T-helper 1 cell treated with Interleukin-12 subunit alpha and Interleukin-12 subunit beta and Interleukin-4 antibody, amounts not matched to agents 30 ng/mL and 1 ng/mL, for 36 hours (primary cell): ENCODE measurements around the gene MAGEF1. TPM values are rescaled to one million over a fixed set of nuclear protein-coding genes. Genes with fewer than 3 reads are reported as not detected.

Experiments
- intact Hi-C: fragments of 100-400 bp; cut with micrococcal nuclease; formaldehyde crosslinking; loops from one replicate; pipeline ENCODE4 v1.15.1; 2024
- total RNA-seq: library from RNA; stranded (reverse); gene quantifications from 2 replicates; pipeline ENCODE4 v1.2.3, GENCODE V29; 2022

MAGEF1 gene
- total RNA-seq, 1 donor from 2014 or later: 9.0 TPM

DNA sequence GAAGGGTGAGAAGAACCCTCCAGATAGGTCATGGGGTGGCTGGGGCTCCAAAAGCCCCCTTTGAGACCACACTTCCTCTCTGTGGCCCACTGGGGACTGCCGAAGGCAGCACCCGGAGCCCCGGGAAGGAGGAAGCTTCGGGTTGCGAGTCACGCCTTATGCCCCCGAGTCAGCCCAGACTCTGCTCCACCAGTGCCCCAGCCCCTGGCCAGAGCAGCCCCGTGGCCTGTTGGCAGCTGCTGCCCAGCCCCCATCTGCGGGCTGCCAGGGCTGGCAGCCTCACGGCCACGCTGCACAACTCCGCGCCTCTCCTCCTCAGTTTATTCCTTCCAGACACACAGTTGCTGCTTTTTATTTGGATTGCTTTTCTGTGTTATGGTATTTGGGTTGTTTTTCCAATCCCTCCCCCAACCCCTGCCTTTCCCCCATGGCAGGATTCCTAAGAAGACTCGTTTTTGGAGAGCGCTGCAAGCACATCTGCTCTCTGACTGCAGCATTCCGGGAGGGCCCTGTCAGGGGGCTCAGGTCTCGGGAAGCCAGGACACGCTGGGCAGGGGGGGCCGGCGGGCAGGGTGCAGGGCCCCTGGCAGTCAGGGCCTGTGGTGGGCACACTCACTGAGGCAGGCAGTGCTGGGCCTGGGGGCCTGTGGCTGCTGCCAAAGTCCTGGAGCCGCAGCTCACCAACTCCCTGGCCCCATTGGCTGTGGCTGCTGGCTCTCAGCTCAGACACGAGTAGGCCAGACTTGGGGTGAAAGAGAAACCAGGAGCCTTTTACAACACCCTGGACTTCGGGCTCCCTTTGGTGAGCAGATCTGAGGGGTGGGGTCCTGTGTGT is 20.2 kb downstream of the MAGEF1 start:
- intact Hi-C loops: no loop called here

GRCh38 chr3:184690192-184690883 is 21.5 kb downstream of the MAGEF1 start:
- intact Hi-C loops: no loop called here

DNA sequence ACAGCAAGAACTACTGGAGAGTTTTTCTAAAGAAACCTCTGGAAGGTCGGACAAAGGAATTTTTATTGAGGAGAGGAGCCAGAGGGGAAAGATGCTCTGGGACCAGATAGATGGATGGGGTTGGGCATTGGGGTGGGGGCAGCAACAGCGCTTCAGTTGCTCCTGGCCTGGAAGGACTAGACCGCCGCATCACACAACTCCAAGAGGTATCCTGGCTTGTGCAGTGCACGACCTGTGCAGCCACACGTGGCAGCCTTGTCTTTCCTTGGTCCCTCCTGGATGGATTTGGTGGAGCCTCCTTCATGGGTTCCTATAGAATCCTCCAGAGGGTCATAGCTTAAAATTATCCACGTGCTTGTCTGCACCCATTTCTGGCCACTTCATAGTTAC is 23.0 kb downstream of the MAGEF1 start:
- intact Hi-C loops: no loop called here

GRCh38 chr3:184688251-184688881 is 23.5 kb downstream of the MAGEF1 start:
- intact Hi-C loops: no loop called here

GRCh38 chr3:184687363-184688015 is 24.4 kb downstream of the MAGEF1 start:
- intact Hi-C loops: no loop called here

- intact Hi-C loops: no loop called here
These were observed 26.2 kb downstream of the MAGEF1 start for GRCh38 chr3:184685646-184686045.

- intact Hi-C loops: no loop called here
These were observed 26.8 kb downstream of the MAGEF1 start for GRCh38 chr3:184685055-184685454.

DNA sequence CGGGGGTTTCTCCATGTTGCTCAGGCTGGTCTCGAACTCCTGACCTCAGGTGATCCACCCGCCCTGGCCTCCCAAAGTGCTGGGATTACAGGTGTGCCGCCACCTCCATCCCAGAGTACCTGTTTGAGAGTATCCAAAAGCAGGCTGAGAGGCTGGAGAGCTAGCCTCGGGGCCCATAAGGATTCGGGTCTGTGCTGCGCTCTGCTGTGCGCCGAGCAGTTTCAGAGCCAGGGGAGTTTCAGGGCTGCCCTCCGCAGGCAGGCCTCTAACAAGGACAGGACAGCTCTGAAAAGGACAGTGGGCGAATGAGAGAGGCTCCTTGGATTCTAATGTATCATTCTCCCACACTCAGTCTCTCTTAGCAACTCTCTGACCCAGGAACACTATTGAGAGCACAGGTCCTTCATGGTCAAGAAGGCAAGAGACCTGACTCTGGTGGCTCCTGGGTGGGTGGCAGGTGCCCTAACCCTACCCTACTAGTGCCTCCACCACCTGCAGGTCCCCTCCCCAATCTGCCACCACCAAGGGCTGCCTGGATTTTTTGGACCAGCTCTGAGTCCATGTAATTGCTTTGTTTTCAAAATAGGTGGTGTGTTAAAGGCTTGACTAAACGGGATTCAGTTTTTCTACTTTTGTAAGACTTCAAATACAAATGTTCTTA is 27.8 kb downstream of the MAGEF1 start:
- intact Hi-C loops: no loop called here

- intact Hi-C loops: no loop called here
These were observed 28.6 kb downstream of the MAGEF1 start for GRCh38 chr3:184683234-184683633.

DNA sequence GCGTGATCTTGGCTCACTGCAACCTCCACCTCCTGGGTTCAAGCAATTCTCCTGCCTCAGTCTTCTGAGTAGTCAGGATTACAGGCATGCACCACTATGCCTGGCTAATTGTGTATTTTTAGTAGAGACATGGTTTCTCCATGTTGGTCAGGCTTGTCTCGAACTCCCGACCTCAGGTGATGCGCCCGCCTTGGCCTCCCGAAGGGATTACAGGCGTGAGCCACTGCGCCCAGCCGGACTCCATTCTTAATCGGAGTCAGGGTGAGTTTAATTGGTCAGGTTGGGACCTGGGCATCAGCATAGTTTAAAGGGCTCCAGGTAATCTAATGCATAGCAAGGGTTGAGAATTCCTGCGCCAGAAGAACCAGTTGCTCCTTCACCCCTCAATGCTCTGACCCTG is 29.2 kb downstream of the MAGEF1 start:
- intact Hi-C loops: no loop called here

- intact Hi-C loops: no loop called here
These were observed 31.2 kb downstream of the MAGEF1 start for GRCh38 chr3:184680385-184681345.

DNA sequence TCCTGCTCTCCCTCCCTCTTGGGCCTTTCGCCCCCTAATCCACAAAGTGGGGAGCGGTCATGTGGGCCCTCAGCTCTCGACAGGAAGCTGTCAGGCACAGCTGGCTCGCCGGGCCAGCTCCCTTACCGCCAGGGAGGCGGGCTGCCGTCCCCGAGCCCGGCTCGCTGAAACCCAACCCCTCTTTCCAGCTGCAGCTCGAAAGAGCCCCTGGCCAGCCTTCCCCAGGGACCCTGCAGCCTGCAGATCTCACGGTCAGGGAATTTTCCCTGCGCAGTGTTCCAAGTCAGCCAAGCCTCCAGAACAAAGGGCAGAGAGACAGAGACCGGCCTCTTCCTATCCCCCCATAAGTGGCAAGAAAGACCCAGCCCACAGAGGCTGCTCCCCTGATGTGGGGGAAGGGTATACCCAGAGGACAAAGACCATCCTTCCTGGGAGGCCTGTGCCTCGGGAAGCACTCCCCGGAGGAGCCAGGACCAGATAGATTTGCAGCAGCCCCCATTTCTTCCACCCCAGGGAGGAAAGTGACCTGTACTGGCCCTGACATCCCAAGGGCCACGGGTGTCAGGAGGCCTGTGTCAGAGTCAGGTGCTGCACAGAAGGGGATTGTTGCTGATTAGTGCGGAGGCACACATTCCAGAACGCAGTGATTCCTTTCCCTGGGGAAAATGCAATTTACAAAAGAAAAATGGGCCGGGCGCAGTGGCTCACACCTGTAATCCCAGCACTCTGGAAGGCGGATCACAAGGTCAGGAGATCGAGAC is 32.6 kb downstream of the MAGEF1 start:
- intact Hi-C loops: no loop called here

- intact Hi-C loops: no loop called here
These were observed 33.4 kb downstream of the MAGEF1 start for GRCh38 chr3:184678317-184679055.

DNA sequence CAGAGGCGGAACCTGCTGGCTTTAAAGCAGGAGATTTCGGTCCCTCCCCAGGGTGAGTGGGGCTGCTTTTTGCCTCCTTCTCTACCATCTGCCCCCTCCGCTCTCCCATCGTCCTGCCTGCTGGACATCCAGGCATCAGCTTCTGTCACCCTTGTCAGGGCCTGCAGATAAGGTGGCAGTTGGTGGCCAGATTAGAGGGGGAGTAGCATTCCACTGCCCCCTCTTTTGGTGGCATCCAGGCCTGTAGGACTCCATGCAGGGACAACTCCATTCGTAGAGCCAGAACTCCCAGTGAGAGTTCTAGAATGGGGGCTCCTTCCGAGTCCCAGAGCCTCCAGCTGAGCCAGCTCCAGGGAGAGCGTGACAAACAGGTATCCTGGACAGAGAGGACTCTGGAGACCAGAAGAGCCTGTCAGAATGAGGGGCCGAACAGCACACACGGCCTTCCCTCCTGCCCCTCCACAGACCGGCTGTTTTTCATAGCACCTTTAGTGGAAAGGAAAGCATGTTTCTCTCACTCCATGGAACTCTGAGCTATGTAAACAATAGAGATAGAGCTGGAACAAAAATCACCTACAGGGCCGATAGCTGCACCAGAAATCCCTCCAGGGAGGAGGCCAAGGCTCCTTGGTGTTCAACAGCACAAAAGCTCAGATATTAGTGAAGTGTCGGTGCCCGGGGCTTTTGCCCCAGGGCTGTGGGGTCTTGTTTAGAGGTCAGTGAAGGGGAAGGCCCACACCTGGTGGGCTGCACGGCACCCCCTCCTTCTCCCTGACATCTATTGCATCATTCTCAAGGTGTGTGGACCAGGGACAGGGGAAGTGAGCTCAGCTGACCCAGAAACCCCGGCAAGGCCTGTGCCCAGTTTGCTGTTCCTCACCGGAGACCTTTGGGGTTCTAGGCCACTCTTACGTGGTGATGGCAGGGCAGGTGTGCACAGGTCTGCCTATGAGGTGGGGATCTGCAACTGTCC is 34.2 kb downstream of the MAGEF1 start:
- intact Hi-C loops: no loop called here

DNA sequence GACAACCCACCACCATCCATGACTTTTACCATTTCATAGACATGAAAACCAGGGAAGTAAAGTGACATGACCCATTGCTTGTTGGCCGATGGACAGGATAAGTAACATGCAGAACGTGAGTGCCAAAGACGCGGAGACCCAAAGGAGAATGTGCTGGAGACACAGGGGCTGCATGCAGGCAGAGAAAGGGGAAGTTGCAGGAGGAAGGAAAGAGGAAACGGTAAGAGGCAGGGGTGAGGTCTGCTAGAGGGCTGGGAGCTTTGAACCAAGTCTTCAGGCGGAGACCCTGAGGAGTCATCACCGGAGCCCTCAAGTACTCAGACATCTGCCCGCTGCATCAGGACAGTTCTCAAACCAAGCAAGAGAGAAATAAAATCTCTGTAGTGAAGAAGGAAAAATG is 34.9 kb downstream of the MAGEF1 start:
- intact Hi-C loops: no loop called here

- intact Hi-C loops: no loop called here
These were observed 37.2 kb downstream of the MAGEF1 start for GRCh38 chr3:184674626-184675025.
